Osteoblast (primary cell): ENCODE measurements around the gene PI4KA. TPM values are rescaled to one million over a fixed set of nuclear protein-coding genes. Genes with fewer than 3 reads are reported as not detected.
A peak's percentile ranks its signal among the peaks of the same experiment; 100 is the strongest.
"Not testable (repeated sequence)": the region's sequence is repeated elsewhere in the genome, so short reads cannot be mapped to it uniquely, and the experiment has no call there.

Source experiments
- DNase-seq: peaks from one replicate; pipeline ENCODE4 v3.0.0; 2011; ENCODE audit warnings: low spot score, mixed read lengths; ENCODE audit not compliant: insufficient read length; ENCODE audit errors: missing footprints
- H2AFZ ChIP-seq: 2 replicates; pipeline ENCODE4 v1.6.0; 2011; ENCODE audit warnings: mild to moderate bottlenecking, low read length
- H3K27ac ChIP-seq: 2 replicates; pipeline ENCODE4 v1.5.1; 2011; ENCODE audit warnings: mild to moderate bottlenecking, low read depth, low read length, moderate library complexity
- H3K27me3 ChIP-seq: 2 replicates; pipeline ENCODE4 v1.6.0; 2012; ENCODE audit warnings: mild to moderate bottlenecking, control low read depth, inconsistent platforms, low read length, moderate library complexity; ENCODE audit not compliant: insufficient read depth
- H3K36me3 ChIP-seq: 2 replicates; pipeline ENCODE4 v1.5.1; 2011; ENCODE audit warnings: mild to moderate bottlenecking, low read length, control low read depth, moderate library complexity; ENCODE audit not compliant: insufficient read depth
- H3K4me1 ChIP-seq: 2 replicates; pipeline ENCODE4 v1.5.1; 2011; ENCODE audit warnings: mild to moderate bottlenecking, low read length, control low read depth, moderate library complexity; ENCODE audit not compliant: insufficient read depth
- H3K4me2 ChIP-seq: 2 replicates; pipeline ENCODE4 v1.6.0; 2011; ENCODE audit warnings: mild to moderate bottlenecking, low read length; ENCODE audit not compliant: insufficient read depth
- H3K4me3 ChIP-seq: fragments of 200-600 bp; sonication (generic); 3 replicates; pipeline ENCODE4 v1.5.1; 2012; ENCODE audit warnings: mild to moderate bottlenecking, low read length, inconsistent platforms; ENCODE audit not compliant: insufficient read depth
- H3K79me2 ChIP-seq: 2 replicates; pipeline ENCODE4 v1.6.0; 2012; ENCODE audit warnings: mild to moderate bottlenecking, low read length, control low read depth, inconsistent platforms; ENCODE audit not compliant: insufficient read depth
- H3K9me3 ChIP-seq: 2 replicates; pipeline ENCODE4 v1.5.1; 2011; ENCODE audit warnings: low read depth, low read length, control low read depth
- H4K20me1 ChIP-seq: 2 replicates; pipeline ENCODE4 v1.6.0; 2012; ENCODE audit warnings: mild to moderate bottlenecking, low read length, control low read depth; ENCODE audit not compliant: insufficient read depth
- total RNA-seq: library from RNA; depleted of rRNA; stranded (reverse); fragments of >200 nt; gene quantifications from 2 replicates; pipeline ENCODE4 v1.2.3, GENCODE V29; 2012

PI4KA gene
- total RNA-seq, 1 donor: 61.9 TPM

DNA sequence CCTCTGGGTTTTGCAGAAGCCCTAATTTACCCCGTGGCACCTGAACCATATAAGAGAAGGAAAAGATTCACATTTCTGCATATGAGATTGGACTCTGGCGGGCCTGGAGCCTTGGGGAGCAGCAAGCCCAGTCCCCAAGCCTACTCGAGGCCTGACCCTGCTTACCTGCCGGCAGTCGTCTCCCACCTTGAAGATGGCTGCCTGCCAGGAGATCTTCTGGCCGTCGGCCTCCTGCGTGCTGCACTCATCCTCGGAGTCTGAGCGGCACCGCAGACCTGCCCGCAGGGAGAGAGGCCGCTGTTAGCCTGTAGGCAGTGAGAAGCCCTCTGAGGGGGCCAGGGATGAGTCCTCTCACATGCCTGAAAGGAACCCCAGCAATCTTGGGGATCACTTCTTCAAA is 145.5 kb downstream of the PI4KA start:
- H4K20me1 ChIP-seq, H3K4me3 ChIP-seq, H3K27me3 ChIP-seq, H3K27ac ChIP-seq, H2AFZ ChIP-seq, H3K4me2 ChIP-seq, H3K36me3 ChIP-seq, H3K9me3 ChIP-seq, H3K4me1 ChIP-seq, DNase-seq, H3K79me2 ChIP-seq: not testable (repeated sequence)

- not testable (repeated sequence) for H4K20me1 ChIP-seq, H2AFZ ChIP-seq, H3K4me2 ChIP-seq, H3K79me2 ChIP-seq, DNase-seq, H3K9me3 ChIP-seq, H3K4me3 ChIP-seq, H3K27ac ChIP-seq, H3K36me3 ChIP-seq, H3K4me1 ChIP-seq, H3K27me3 ChIP-seq
Measured at GRCh38 chr22:20709966-20710365, 148.6 kb downstream of the PI4KA start.

GRCh38 chr22:20707549-20708118 is 151.0 kb downstream of the PI4KA start:
- H3K9me3 ChIP-seq, H3K4me2 ChIP-seq, H4K20me1 ChIP-seq, H3K27ac ChIP-seq, H2AFZ ChIP-seq, H3K27me3 ChIP-seq, H3K36me3 ChIP-seq, H3K4me1 ChIP-seq, H3K79me2 ChIP-seq, H3K4me3 ChIP-seq: not testable (repeated sequence)
- DNase-seq: peak; percentile 26

GRCh38 chr22:20703816-20704609 is 154.6 kb downstream of the PI4KA start:
- peak overlapping the region; percentile 13 for H3K4me3 ChIP-seq
- H3K79me2 ChIP-seq, DNase-seq, H3K27me3 ChIP-seq, H4K20me1 ChIP-seq, H3K9me3 ChIP-seq, H3K36me3 ChIP-seq, H3K27ac ChIP-seq, H2AFZ ChIP-seq, H3K4me1 ChIP-seq: not testable (repeated sequence)
- H3K4me2 ChIP-seq: peak overlapping the region; percentile 39

DNA sequence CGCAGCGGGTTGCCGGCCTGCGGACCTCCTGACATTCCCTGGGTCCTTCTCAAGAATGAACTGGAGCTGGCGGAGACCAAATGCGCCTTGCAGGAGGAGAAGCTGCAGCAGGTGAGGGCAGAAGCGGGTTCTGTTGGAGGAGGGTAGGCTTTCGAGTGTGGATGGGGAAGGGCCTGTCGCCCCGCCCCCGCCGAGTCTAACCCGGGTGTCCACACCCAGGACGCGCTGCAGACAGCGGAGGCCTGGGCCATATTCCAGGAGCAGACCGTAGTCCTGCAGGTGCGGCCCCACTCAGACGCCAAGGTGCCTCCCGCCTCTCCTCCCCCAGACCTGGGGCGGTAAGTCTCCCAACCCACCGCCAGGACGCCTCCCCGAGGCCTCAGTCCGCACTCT is 155.2 kb downstream of the PI4KA start:
- peak overlapping the region; percentile 39 for H3K4me2 ChIP-seq
- not testable (repeated sequence) for H2AFZ ChIP-seq, H3K27me3 ChIP-seq, H3K9me3 ChIP-seq, H3K4me1 ChIP-seq, DNase-seq, H3K79me2 ChIP-seq, H3K36me3 ChIP-seq, H4K20me1 ChIP-seq, H3K27ac ChIP-seq
- H3K4me3 ChIP-seq: peak overlapping the region; percentile 13

DNA sequence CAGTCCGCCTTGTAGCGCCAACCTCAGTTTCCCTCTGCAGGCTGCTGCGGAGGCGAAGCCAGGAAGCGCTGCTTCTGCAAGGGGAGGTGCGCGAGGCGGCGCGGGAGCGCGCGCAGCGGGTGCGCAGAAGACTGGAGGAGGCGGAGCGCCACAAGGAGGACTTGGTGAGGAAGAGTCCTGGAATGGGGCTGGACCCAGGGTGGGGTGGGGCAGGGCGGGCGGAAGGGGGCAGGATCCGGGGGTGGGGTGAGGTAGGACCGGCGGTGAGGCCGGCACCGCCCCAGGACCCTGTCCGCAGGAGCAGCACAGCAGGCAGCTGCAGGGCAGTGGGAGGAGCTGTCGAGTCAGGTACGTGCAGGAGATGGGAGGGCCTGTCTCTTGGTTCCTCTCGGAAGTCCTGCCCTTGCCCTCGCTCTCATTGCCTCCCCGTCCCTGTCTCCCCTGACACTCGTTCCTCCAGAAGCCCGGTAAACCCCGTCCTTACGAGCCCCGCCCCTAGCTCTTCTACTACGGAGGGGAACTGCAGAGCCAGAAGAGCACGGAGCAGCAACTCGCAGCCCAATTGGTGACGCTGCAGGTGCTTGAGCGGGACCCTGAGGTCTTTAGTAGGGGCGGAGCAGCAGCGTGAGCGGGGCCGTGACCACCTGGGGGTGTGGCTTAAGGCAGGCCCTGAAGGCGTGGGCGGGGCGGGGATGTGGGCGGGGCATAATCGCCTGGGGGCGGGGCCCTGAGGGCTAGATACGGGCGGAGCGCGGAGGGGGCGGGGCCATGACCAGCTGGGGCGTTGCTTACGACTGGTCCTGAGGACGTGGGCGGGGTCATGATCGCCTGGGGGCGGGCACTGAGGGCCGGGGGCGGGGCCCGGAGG is 155.8 kb downstream of the PI4KA start:
- H3K4me1 ChIP-seq, H3K79me2 ChIP-seq, H3K27me3 ChIP-seq, H3K9me3 ChIP-seq, H4K20me1 ChIP-seq, H3K27ac ChIP-seq, H3K36me3 ChIP-seq: not testable (repeated sequence)
- peak; percentile 98 for DNase-seq
- Histone ChIP-seq H3K4me2 (peak overlapping the region; percentile 86), H2AFZ (peak overlapping the region; percentile 82), H3K4me3 (peak overlapping the region; percentile 71)

DNA sequence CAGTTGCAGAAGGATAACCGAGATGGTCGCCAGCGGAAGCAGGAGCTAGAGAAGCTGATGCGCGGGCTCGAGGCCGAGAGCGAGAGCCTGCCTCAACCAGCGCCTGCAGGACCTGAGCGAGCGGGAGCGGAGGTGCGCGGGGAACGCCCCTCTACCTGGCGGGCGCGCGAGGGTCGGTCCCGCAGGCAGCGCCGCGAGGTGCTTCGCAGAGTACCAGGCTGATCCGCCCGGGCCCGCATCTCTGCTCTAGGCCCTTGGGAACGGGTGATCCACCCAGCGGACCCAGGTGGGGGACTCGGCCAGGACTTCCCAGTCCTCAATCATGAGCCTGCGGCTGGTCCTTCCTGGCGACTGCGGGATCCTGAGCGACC is 156.5 kb downstream of the PI4KA start:
- not testable (repeated sequence) for H3K27ac ChIP-seq, DNase-seq, H3K9me3 ChIP-seq, H3K27me3 ChIP-seq, H3K4me1 ChIP-seq, H4K20me1 ChIP-seq, H3K79me2 ChIP-seq, H2AFZ ChIP-seq, H3K36me3 ChIP-seq
- Histone ChIP-seq H3K4me2 (peak overlapping the region; percentile 86), H3K4me3 (peak overlapping the region; percentile 71)

- H3K9me3 ChIP-seq, H3K4me1 ChIP-seq, H3K79me2 ChIP-seq, H2AFZ ChIP-seq, DNase-seq, H3K36me3 ChIP-seq, H3K27me3 ChIP-seq, H4K20me1 ChIP-seq, H3K27ac ChIP-seq: not testable (repeated sequence)
- H3K4me2 ChIP-seq: peak overlapping the region; percentile 53
- peak overlapping the region; percentile 71 for H3K4me3 ChIP-seq
Measured at GRCh38 chr22:20701680-20702136, 156.9 kb downstream of the PI4KA start.
